ENCODE results near the gene ABHD17C. TPM values are rescaled to one million over a fixed set of nuclear protein-coding genes. Genes with fewer than 3 reads are reported as not detected.

Gene ABHD17C
- total RNA-seq, 1 donor from 2014 or later: 9.3 TPM

GRCh38 chr15:80769153-80769828 lies 74.2 kb downstream of the ABHD17C start:
- no peak for DNase-seq (ENCODE audit: low spot score)
- Mint-ChIP-seq H3K9me3 (no peaks in the 10 kb centered on the region), H3K27me3 (ENCODE audit: insufficient read depth, low read depth) (peaks cover 9% of the 10 kb centered on the region), H3K36me3 (no peaks in the 10 kb centered on the region), H3K27ac (no peak overlapping the region), H3K4me1 (peaks cover 5% of the 10 kb centered on the region), H3K4me3 (no peak overlapping the region)
- no peak for TF ChIP-seq EZH2 (IDR thresholded peaks at IDR 0.05)
- TF ChIP-seq EZH2phosphoT487 (IDR thresholded peaks at IDR 0.05): no peak
- TF ChIP-seq CTCF (IDR thresholded peaks at IDR 0.05): no peak
- Histone ChIP-seq H3K4me2 (no peak overlapping the region), H3K9me3 (ENCODE audit: low read depth) (no peaks in the 10 kb centered on the region), H4K20me1 (ENCODE audit: low read depth) (no peaks in the 10 kb centered on the region), H3K9ac (no peak overlapping the region), H3K27ac (no peak overlapping the region), H3K79me2 (ENCODE audit: low read depth) (no peaks in the 10 kb centered on the region), H3K4me3 (no peak overlapping the region), H3K27me3 (no peaks in the 10 kb centered on the region), H3F3A (ENCODE audit: low read depth) (no peaks in the 10 kb centered on the region), H3K36me3 (no peaks in the 10 kb centered on the region), H3K4me1 (no peaks in the 10 kb centered on the region), H2AFZ (replicated peaks) (no peak overlapping the region)

DNA sequence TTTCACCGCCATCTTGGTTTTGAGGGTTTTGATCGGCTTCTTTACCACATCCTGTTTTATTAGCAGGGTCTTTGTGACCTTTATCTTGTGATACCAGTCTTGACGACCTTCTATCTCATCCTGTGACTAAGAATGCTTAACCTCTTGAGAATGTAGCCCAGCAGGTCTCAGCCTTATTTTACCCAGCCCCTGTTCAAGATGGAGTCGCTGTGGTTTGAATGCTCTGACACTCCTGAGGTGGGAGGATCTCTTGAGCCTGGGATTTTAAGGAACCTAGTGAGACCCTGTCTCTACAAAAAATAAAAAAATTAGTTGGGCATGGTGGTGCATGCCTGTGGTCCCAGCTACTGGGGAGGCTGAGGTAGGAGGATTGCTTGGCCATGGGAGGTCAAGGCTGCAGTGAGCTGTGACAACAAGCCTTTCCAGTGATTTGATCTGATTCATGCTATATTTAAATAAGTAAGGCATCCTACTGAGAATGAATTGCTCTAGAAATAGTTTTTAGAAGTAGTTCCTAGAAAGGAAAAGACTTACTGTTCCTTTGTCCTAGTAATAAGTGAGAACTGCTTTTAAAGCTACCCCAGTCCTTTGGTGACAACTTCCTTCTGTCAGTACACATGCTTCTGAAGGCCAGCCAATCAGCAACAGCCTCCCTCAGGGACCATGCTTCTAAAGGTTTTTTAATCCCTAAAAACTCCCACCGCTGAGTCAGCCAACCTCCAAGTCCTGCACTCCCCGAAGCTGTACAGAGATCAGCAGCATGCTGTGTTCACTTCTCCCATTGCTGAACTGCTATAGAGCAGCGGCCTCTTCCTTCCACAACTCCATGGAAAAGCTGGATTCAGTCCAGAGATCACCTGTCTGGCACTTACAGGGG lies 75.0 kb downstream of the ABHD17C start:
- H3K4me1 ChIP-seq: no peaks in the 10 kb centered on the region
- Mint-ChIP-seq H3K36me3 (no peaks in the 10 kb centered on the region), H3K27me3 (ENCODE audit: insufficient read depth, low read depth) (peaks cover 9% of the 10 kb centered on the region), H3K4me1 (peaks cover 5% of the 10 kb centered on the region), H3K27ac (no peak overlapping the region), H3K4me3 (no peak overlapping the region), H3K9me3 (no peaks in the 10 kb centered on the region)
- no peak overlapping the region for H2AFZ ChIP-seq (replicated peaks)
- no peaks in the 10 kb centered on the region for H3K79me2 ChIP-seq (ENCODE audit: low read depth)
- no peak for TF ChIP-seq CTCF (IDR thresholded peaks at IDR 0.05)
- TF ChIP-seq EZH2 (IDR thresholded peaks at IDR 0.05): no peak
- no peak for TF ChIP-seq EZH2phosphoT487 (IDR thresholded peaks at IDR 0.05)
- no peak overlapping the region for H3K4me3 ChIP-seq
- no peak for DNase-seq (ENCODE audit: low spot score)
- no peak overlapping the region for H3K4me2 ChIP-seq
- no peak overlapping the region for H3K27ac ChIP-seq
- H3K9ac ChIP-seq: no peak overlapping the region
- H3K9me3 ChIP-seq (ENCODE audit: low read depth): no peaks in the 10 kb centered on the region
- H3K27me3 ChIP-seq: no peaks in the 10 kb centered on the region
- no peaks in the 10 kb centered on the region for H4K20me1 ChIP-seq (ENCODE audit: low read depth)
- no peaks in the 10 kb centered on the region for H3K36me3 ChIP-seq
- no peaks in the 10 kb centered on the region for H3F3A ChIP-seq (ENCODE audit: low read depth)

DNA sequence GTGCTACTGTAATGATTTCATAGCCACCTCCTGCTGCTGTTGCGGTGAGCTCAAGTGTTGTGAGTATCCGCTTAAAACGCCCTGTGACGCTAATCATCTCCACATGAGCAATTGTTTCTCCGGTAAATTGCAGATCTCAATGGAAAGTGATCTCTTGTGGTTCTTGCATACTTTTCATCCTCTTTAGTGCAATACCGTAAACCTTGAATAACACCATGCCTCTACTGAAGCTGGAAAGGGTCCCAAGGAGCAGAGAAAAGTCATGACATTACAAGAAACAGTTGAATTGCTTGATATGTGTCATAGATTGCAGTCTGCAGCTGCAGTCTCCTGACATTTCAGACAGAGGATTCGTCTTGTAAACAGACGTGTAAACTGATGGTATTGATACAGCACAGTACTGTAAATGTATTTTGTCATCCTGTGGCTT lies 78.0 kb downstream of the ABHD17C start:
- Histone ChIP-seq H3K79me2 (ENCODE audit: low read depth) (no peaks in the 10 kb centered on the region), H3K4me3 (no peak overlapping the region), H3K9me3 (ENCODE audit: low read depth) (no peaks in the 10 kb centered on the region), H3F3A (ENCODE audit: low read depth) (no peaks in the 10 kb centered on the region), H4K20me1 (ENCODE audit: low read depth) (no peaks in the 10 kb centered on the region), H2AFZ (replicated peaks) (no peak overlapping the region), H3K27ac (no peak overlapping the region), H3K4me2 (no peak overlapping the region), H3K36me3 (no peaks in the 10 kb centered on the region), H3K9ac (no peak overlapping the region), H3K4me1 (no peaks in the 10 kb centered on the region), H3K27me3 (peaks cover 16% of the 10 kb centered on the region)
- H3K9me3 Mint-ChIP-seq: no peaks in the 10 kb centered on the region
- peaks cover 5% of the 10 kb centered on the region for H3K4me1 Mint-ChIP-seq
- H3K27me3 Mint-ChIP-seq (ENCODE audit: insufficient read depth, low read depth): peaks cover 18% of the 10 kb centered on the region
- no peak overlapping the region for H3K4me3 Mint-ChIP-seq
- no peak for DNase-seq (ENCODE audit: low spot score)
- no peak overlapping the region for H3K27ac Mint-ChIP-seq
- TF ChIP-seq EZH2 (IDR thresholded peaks at IDR 0.05) (no peak), CTCF (IDR thresholded peaks at IDR 0.05) (no peak), EZH2phosphoT487 (IDR thresholded peaks at IDR 0.05) (no peak)
- no peaks in the 10 kb centered on the region for H3K36me3 Mint-ChIP-seq
